Prostate gland (tissue), 2 donors: ENCODE measurements around the gene STX10.

ENCODE experiments used
- POLR2A ChIP-seq: fragments of 450-650 bp; IDR thresholded peaks from one replicate; pipeline ENCODE4 v1.6.1; 2016; ENCODE audit warnings: antibody characterized with exemption, mild to moderate bottlenecking
- POLR2AphosphoS5 ChIP-seq: sonication (generic); formaldehyde crosslinking; IDR thresholded peaks from one replicate; pipeline ENCODE4 v1.6.1; 2017; ENCODE audit warnings: antibody characterized with exemption
- TF ChIP-seq, protein P1 (sequence below), 4 experiments: fragments of 200-600 bp in 2 of 4; fragments of 450-650 bp in 2 of 4; sonication (generic) in 2 of 4; IDR thresholded peaks; 1 replicate in 3 of 4; 2 replicates in 1 of 4; pipeline ENCODE4 v1.5.1; 2016 to 2019; ENCODE audit warnings: antibody characterized with exemption in 4 of 4, mild to moderate bottlenecking in 2 of 4, moderate library complexity in 2 of 4

- TF ChIP-seq POLR2A: no peak
- TF ChIP-seq, protein P1, sequence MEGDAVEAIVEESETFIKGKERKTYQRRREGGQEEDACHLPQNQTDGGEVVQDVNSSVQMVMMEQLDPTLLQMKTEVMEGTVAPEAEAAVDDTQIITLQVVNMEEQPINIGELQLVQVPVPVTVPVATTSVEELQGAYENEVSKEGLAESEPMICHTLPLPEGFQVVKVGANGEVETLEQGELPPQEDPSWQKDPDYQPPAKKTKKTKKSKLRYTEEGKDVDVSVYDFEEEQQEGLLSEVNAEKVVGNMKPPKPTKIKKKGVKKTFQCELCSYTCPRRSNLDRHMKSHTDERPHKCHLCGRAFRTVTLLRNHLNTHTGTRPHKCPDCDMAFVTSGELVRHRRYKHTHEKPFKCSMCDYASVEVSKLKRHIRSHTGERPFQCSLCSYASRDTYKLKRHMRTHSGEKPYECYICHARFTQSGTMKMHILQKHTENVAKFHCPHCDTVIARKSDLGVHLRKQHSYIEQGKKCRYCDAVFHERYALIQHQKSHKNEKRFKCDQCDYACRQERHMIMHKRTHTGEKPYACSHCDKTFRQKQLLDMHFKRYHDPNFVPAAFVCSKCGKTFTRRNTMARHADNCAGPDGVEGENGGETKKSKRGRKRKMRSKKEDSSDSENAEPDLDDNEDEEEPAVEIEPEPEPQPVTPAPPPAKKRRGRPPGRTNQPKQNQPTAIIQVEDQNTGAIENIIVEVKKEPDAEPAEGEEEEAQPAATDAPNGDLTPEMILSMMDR (IDR thresholded peaks at IDR 0.05): no peak
- TF ChIP-seq POLR2AphosphoS5: no peak
Measured at GRCh38 chr19:13135068-13136062, 14.8 kb downstream of the STX10 start.
